ENCODE data around the gene CATSPERD.

The CATSPERD gene

DNA sequence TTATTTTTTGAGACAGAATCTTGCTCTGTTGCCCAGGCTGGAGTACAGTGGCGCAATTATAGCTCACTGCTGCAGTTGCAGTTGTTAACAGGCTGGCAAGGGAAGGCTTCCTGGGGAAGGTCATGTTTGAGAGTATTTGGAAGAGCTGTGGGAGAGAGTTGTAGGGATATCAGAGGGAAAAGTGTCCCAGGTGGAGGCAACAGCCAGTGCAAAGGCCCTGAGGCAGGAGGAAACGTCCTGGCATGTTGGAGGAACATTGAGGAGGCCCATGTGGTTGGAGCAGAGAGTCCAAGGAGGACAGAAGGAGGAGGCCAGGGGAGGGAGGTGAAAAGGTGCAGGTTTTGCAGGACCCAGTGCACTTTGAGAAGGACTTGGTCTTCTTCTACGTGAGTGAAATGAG is 72.8 kb downstream of the CATSPERD start:
- no peak overlapping the region for H3K27ac ChIP-seq
- TF ChIP-seq ZFX (IDR thresholded peaks at IDR 0.05; ENCODE audit: borderline replicate concordance), result no peak
- TF ChIP-seq, protein P1, sequence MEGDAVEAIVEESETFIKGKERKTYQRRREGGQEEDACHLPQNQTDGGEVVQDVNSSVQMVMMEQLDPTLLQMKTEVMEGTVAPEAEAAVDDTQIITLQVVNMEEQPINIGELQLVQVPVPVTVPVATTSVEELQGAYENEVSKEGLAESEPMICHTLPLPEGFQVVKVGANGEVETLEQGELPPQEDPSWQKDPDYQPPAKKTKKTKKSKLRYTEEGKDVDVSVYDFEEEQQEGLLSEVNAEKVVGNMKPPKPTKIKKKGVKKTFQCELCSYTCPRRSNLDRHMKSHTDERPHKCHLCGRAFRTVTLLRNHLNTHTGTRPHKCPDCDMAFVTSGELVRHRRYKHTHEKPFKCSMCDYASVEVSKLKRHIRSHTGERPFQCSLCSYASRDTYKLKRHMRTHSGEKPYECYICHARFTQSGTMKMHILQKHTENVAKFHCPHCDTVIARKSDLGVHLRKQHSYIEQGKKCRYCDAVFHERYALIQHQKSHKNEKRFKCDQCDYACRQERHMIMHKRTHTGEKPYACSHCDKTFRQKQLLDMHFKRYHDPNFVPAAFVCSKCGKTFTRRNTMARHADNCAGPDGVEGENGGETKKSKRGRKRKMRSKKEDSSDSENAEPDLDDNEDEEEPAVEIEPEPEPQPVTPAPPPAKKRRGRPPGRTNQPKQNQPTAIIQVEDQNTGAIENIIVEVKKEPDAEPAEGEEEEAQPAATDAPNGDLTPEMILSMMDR (IDR thresholded peaks at IDR 0.05), result no peak

DNA sequence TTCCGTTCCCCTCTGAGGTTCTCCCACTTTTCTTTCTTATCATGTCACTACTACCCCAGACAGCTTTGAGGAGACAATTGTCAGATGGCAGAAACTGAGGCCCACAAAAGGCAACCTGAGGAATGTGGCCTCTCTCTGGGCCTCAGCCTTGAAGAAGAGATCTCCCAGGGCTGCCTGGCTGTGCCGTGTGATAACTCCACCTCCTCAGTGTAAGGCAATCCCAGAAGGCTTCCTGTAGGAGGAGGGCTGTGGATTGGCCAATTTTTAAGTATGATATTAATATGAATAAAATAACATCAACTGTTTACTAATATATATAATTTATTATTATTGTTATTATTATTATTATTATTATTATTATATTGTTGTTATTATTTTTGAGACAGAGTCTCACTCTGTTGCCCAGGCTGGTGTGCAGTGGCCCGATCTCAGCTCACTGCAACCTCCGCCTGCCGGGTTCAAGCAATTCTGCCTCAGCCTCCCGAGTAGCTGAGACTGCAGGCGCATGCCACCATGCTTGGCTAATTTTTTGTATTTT is 75.0 kb downstream of the CATSPERD start:
- no peak overlapping the region for H3K27ac ChIP-seq
- TF ChIP-seq, protein P1 (IDR thresholded peaks at IDR 0.05), result no peak
- no peak for TF ChIP-seq ZFX (IDR thresholded peaks at IDR 0.05; ENCODE audit: borderline replicate concordance)

DNA sequence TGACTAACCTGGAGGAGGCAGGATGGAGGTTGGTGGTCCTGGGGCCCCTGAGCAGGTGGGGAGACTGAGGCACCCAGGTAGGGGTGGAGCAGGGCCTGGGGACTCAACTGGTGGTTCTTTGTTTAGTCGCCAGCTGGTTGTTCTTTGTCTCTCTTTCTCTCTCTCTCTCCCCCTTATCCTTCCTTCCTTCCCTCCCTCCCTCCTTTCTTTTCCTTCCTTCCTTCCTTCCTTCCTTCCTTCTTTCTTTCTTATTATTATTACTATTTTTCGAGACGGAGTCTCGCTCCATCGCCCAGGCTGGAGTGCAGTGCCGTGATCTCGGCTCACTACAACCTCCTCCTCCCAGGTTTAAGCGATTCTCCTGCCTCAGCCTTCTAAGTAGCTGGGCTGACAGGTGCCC is 77.8 kb downstream of the CATSPERD start:
- no peak overlapping the region for H3K27ac ChIP-seq
- no peak for TF ChIP-seq ZFX (IDR thresholded peaks at IDR 0.05; ENCODE audit: borderline replicate concordance)
- TF ChIP-seq, protein P1 (IDR thresholded peaks at IDR 0.05), result no peak

DNA sequence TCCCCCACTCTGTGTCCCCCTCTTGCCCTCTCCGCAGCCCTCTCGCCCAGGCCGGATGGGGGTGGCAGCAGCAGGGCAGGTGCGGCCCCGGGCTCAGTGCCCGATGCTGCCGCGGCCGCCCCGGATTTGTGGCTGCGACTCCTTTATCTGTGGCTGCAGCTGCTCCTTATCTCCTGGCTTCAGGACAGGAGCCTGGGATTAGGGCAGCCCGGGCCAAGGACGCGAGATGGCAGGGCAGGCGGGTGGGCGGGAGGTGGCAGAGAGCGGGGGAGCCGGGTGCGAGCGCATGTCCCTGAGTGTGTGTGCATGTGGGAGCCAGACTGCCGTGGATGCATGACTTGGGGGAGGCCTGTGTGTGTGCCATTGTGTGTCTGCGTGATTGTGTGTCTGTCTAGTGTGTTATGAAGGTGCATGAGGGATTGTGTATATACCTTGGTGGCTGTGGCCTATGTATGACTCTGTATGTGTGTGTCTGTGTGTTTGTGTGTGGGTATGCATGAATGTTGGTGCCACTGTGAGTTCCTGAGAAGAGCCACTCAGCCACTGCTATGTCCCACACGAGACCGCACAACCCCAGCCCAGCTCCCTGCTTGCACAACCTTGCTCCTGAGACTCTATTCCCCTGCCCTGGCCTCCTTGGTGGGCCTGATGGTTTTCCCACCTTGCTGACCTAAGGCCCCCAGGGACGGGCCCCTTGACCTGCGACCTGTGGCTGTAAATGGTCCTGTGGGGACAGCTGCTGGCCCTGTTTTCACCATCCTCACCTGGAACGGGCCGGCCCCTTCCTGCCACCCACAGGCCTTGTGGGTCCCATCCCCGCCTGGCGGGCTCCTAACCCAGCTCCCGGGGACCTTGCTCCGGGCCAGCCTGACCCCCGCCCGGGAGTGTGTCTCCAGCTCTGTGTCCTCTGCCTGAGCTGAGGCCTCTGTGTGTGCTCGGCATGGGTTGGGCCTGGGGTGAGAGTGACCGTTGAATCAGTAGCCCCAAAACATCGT is 79.1 kb downstream of the CATSPERD start:
- TF ChIP-seq, protein P1 (IDR thresholded peaks at IDR 0.05), result no peak

DNA sequence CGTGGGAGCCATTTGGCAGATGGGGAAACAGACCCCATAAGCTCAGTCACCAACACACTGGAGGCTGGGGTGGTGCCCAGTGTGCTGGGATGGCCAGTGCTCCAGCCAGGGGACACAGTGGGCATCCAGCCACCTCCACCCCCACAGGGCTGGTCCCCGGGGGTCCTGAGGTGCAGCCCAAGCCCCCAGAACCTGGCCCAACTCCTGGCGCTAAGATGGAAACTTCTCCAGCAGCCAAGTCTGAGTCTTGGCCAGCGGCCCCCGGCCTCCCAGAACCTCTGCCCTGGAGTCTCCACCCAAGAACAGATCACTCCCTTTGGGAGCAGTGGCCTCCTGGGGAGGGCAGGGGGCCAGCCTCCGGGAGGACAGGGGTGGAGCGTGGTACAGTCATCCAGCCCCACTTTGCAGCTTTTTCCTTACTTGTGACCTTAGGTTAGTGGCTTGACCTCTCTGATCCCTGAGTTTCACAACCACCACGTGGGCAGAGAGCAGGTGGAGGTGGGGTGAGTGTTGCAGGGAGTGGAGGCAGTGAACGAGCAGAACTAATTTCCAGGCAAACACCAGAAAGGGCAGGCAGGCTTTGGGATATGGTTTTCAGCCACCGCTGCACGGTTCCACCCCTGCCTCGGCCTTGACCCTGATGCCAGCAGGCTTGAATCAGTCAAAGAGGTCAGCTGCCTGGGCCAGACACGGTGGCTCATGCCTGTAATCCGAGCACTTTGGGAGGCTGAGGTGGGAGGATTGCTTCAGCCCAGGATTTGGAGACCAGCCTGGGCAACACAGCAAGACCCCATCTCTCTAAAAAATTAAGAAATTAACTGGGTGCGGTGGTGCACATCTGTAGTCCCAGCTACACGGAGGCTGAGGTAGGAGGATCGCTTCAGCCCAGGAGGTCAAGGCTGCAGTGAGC is 80.2 kb downstream of the CATSPERD start:
- H3K27ac ChIP-seq, result no peak overlapping the region
- TF ChIP-seq, protein P1 (IDR thresholded peaks at IDR 0.05), result no peak
- no peak for TF ChIP-seq ZFX (IDR thresholded peaks at IDR 0.05; ENCODE audit: borderline replicate concordance)

More for the DNA sequence above, 79.1 kb downstream of the CATSPERD start:
- H3K27ac ChIP-seq, result no peak overlapping the region

DNA sequence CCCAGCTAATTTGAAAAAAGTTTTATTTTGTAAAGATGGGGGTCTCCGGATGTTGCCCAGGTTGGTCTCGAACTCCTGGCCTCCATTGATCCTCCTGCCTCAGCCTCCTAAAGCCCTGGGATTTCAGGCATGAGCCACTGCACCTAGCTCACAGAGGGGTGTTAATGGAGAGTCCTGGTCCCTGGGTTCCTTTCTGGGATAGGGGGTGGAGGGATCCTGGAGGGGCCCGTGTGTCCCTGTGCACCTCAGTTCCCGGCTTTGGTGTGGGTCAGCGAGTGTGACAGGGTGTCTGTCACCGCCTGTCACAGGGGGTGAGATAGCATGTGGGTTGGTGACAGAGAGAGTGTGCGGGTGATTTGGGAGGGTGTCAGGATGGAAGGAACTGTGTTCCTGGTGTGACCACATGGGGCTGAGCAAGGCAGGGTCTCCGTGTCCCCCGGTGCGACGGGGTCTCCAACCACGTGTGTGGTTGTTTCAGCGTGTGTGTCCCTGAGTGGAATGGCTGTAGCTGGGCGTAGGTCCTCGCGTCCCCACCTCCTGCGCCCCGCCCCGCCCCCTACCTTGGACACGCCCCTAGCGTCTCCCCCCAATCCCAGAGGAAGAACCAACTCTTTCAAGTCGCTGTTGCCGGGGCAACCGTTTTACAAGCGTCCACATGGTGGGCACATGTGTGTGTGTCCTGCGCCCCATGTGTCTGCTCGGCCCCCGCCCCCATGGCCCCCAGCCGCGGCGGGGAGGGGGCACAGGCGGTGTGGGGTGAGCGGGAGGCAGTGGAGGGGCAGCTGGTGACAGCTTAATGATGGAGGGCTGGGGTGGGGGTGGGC is 81.6 kb downstream of the CATSPERD start:
- no peak for TF ChIP-seq ZFX (IDR thresholded peaks at IDR 0.05; ENCODE audit: borderline replicate concordance)
- TF ChIP-seq, protein P1 (IDR thresholded peaks at IDR 0.05), result no peak
- H3K27ac ChIP-seq, result no peak overlapping the region
